ENCODE data around the gene C3. TPM values are rescaled to one million over a fixed set of nuclear protein-coding genes. Genes with fewer than 3 reads are reported as not detected.
"Not testable (repeated sequence)": the region's sequence is repeated elsewhere in the genome, so short reads cannot be mapped to it uniquely, and the experiment has no call there.

The C3 gene
- total and polyA plus RNA-seq, 2 of the 13 experiments (the other 11 are each of a cell fraction or from before 2014, with no cell fraction given): 1,455 to 6,272 TPM

DNA sequence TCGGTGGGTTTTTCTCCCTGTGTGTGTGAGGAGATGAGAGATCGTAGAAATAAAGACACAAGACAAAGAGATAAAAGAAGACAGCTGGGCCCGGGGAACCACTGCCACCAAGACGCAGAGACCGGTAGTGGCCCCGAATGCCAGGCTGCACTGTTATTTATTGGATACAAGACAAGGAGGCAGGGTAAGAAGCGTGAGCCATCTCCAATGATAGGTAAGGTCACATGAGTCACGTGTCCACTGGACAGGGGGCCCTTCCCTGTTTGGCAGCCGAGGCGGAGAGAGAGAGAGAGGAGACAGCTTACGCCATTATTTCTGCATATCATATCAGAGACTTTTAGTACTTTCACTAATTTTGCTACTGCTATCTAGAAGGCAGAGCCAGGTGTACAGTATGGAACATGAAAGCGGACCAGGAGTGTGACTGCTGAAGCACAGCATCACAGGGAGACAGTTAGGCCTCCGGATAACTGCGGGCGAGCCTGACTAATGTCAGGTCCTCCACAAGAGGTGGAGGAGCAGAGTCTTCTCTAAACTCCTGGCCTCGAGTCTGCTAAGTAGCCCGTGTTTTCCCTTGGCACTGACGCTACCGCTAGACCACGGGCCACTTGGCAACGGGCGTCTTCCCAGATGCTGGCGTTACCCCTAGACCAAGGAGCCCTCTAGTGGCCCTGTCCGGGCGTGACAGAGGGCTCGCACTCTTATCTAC is 87.5 kb downstream of the C3 start:
- in situ Hi-C loops (cut with HindIII; ENCODE audit: extremely low pct_ligation_motif_present, low pct_unique_long_range_greater_than_20kb) (loop anchor here (5.0 to 25.0 kb wide), 2 partner anchors 116 to 229 kb away; no protein-coding TSS in a partner anchor), intact Hi-C loops (cut with micrococcal nuclease; ENCODE audit: unreplicated experiment) (loop anchor here (2.0 kb wide), 2 partner anchors 116 to 230 kb away; no protein-coding TSS in a partner anchor)
- H3K27me3 ChIP-seq (ENCODE audit: control insufficient read depth in 1 of 2, insufficient read depth in 2 of 2, low read length in 2 of 2); H3K9me3 ChIP-seq (ENCODE audit: low read length); H3K79me2 ChIP-seq (ENCODE audit: insufficient read depth, low read length); H2AFZ ChIP-seq (ENCODE audit: low read length); BruUV-seq (replicated peaks); H4K20me1 ChIP-seq (ENCODE audit: insufficient read depth, low read length); H3K36me3 ChIP-seq (replicated peaks in 1 of 2; ENCODE audit: control insufficient read depth in 1 of 2, insufficient read depth in 2 of 2, low read length in 2 of 2); FAIRE-seq; H3K27ac ChIP-seq (ENCODE audit: extremely low read length, insufficient read depth, low read length); POLR2A ChIA-PET; H3K9ac ChIP-seq (ENCODE audit: insufficient read depth, low read depth, low read length); H3K4me1 ChIP-seq (ENCODE audit: insufficient read depth, low read length): not testable (repeated sequence)
- WGBS (ENCODE audit: low lambda C conversion rate): 19% methylated on average over 19 of the region's 26 CpGs
- peak; percentile 48; the same call in 1 of the 2 replicates for TF ChIP-seq KDM2A (CRISPR knock-in tag; IDR thresholded peaks at IDR 0.05; ENCODE audit: borderline replicate concordance, low read depth)
- peak; percentile 30; the same call in 1 of the 2 replicates for TF ChIP-seq SMC3 (IDR thresholded peaks at IDR 0.05; ENCODE audit: low read length)
- 0 out of 2 replicates have a peak, but pooled peaks have one; percentile 26 for TF ChIP-seq KAT8 (CRISPR knock-in tag; IDR thresholded peaks at IDR 0.05)
- 0 out of 2 replicates have a peak, but pooled peaks have one; percentile 21 for TF ChIP-seq BHLHE40 (IDR thresholded peaks at IDR 0.05; ENCODE audit: low read length)
- TF ChIP-seq, protein P1, sequence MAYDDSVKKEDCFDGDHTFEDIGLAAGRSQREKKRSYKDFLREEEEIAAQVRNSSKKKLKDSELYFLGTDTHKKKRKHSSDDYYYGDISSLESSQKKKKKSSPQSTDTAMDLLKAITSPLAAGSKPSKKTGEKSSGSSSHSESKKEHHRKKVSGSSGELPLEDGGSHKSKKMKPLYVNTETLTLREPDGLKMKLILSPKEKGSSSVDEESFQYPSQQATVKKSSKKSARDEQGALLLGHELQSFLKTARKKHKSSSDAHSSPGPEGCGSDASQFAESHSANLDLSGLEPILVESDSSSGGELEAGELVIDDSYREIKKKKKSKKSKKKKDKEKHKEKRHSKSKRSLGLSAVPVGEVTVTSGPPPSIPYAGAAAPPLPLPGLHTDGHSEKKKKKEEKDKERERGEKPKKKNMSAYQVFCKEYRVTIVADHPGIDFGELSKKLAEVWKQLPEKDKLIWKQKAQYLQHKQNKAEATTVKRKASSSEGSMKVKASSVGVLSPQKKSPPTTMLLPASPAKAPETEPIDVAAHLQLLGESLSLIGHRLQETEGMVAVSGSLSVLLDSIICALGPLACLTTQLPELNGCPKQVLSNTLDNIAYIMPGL (CRISPR knock-in tag; IDR thresholded peaks at IDR 0.05; ENCODE audit: borderline replicate concordance in 1 of 2, low read depth in 1 of 2): peak in 1 of 2 experiments; percentile 49; a peak in 1 of 4 replicates
- TF ChIP-seq, protein P2, sequence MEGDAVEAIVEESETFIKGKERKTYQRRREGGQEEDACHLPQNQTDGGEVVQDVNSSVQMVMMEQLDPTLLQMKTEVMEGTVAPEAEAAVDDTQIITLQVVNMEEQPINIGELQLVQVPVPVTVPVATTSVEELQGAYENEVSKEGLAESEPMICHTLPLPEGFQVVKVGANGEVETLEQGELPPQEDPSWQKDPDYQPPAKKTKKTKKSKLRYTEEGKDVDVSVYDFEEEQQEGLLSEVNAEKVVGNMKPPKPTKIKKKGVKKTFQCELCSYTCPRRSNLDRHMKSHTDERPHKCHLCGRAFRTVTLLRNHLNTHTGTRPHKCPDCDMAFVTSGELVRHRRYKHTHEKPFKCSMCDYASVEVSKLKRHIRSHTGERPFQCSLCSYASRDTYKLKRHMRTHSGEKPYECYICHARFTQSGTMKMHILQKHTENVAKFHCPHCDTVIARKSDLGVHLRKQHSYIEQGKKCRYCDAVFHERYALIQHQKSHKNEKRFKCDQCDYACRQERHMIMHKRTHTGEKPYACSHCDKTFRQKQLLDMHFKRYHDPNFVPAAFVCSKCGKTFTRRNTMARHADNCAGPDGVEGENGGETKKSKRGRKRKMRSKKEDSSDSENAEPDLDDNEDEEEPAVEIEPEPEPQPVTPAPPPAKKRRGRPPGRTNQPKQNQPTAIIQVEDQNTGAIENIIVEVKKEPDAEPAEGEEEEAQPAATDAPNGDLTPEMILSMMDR (CRISPR knock-in tag; IDR thresholded peaks at IDR 0.05): peak; percentile 86
- peak; percentile 62 for TF ChIP-seq RAD21 (CRISPR knock-in tag; IDR thresholded peaks at IDR 0.05)
- peak; percentile 86 for TF ChIP-seq STAG1 (CRISPR knock-in tag; IDR thresholded peaks at IDR 0.05)
- peak overlapping the region in 1 of 3 experiments; percentile 5; a peak in 1 of 6 replicates for H3K4me3 ChIP-seq (replicated peaks in 1 of 3; ENCODE audit: insufficient read depth in 1 of 3, low read depth in 2 of 3, low read length in 3 of 3)
- ATAC-seq (peak; percentile 68), DNase-seq (ENCODE audit: low spot score) (peak; percentile 26)
- CTCF ChIA-PET (ENCODE audit: low intra/inter-chr PET ratio, low total read pairs): interaction anchor here (1.6 to 3.1 kb wide), 3 partner anchors 116 to 231 kb away, joined by 5 to 24 read pairs (median 5); partner anchors contain the start of gene DENND1C
- peak overlapping the region; percentile 47 for H3K4me2 ChIP-seq (ENCODE audit: low read depth, low read length)
